Measurements from ENCODE around the gene ARHGEF17.

ARHGEF17 gene

GRCh38 chr11:73324116-73324515 lies 16.0 kb downstream of the ARHGEF17 start:
- Histone ChIP-seq H3K36me3 (ENCODE audit: low read depth) (no peaks in the 10 kb centered on the region), H3K4me1 (ENCODE audit: insufficient read depth, poor library complexity, severe bottlenecking) (peaks cover 17% of the 10 kb centered on the region), H3K9me3 (ENCODE audit: severe bottlenecking) (no peaks in the 10 kb centered on the region), H3K27ac (ENCODE audit: poor library complexity, severe bottlenecking) (no peak overlapping the region), H3K4me3 (ENCODE audit: severe bottlenecking) (no peak overlapping the region), H3K27me3 (ENCODE audit: insufficient read depth, poor library complexity, severe bottlenecking) (no peaks in the 10 kb centered on the region)
- TF ChIP-seq CTCF (IDR thresholded peaks at IDR 0.05; ENCODE audit: poor library complexity, severe bottlenecking): no peak
- ATAC-seq (ENCODE audit: low read depth) (no peak), DNase-seq (ENCODE audit: low spot score) (no peak)

GRCh38 chr11:73324665-73325035 lies 16.6 kb downstream of the ARHGEF17 start:
- Histone ChIP-seq H3K27me3 (ENCODE audit: insufficient read depth, poor library complexity, severe bottlenecking) (no peaks in the 10 kb centered on the region), H3K4me1 (ENCODE audit: insufficient read depth, poor library complexity, severe bottlenecking) (peaks cover 17% of the 10 kb centered on the region), H3K27ac (ENCODE audit: poor library complexity, severe bottlenecking) (no peak overlapping the region), H3K4me3 (ENCODE audit: severe bottlenecking) (no peak overlapping the region), H3K9me3 (ENCODE audit: severe bottlenecking) (no peaks in the 10 kb centered on the region), H3K36me3 (ENCODE audit: low read depth) (peaks cover 1% of the 10 kb centered on the region; the same call in 1 of the 2 replicates)
- ATAC-seq (ENCODE audit: low read depth) (no peak), DNase-seq (ENCODE audit: low spot score) (no peak)
- no peak for TF ChIP-seq CTCF (IDR thresholded peaks at IDR 0.05; ENCODE audit: poor library complexity, severe bottlenecking)

GRCh38 chr11:73325036-73325981 lies 17.2 kb downstream of the ARHGEF17 start:
- H3K4me3 ChIP-seq (ENCODE audit: severe bottlenecking): no peak overlapping the region
- ATAC-seq (ENCODE audit: low read depth) (no peak), DNase-seq (ENCODE audit: low spot score) (no peak)
- peaks cover 3% of the 10 kb centered on the region; the same call in 1 of the 2 replicates for H3K36me3 ChIP-seq (ENCODE audit: low read depth)
- H3K4me1 ChIP-seq (ENCODE audit: insufficient read depth, poor library complexity, severe bottlenecking): peaks cover 17% of the 10 kb centered on the region
- H3K9me3 ChIP-seq (ENCODE audit: severe bottlenecking): no peaks in the 10 kb centered on the region
- H3K27me3 ChIP-seq (ENCODE audit: insufficient read depth, poor library complexity, severe bottlenecking): no peaks in the 10 kb centered on the region
- TF ChIP-seq CTCF (IDR thresholded peaks at IDR 0.05; ENCODE audit: poor library complexity, severe bottlenecking): no peak
- no peak overlapping the region for H3K27ac ChIP-seq (ENCODE audit: poor library complexity, severe bottlenecking)

GRCh38 chr11:73326929-73327811 lies 19.1 kb downstream of the ARHGEF17 start:
- Histone ChIP-seq H3K27ac (ENCODE audit: poor library complexity, severe bottlenecking) (peak overlapping the region; percentile 13), H3K27me3 (ENCODE audit: insufficient read depth, poor library complexity, severe bottlenecking) (no peaks in the 10 kb centered on the region), H3K4me3 (ENCODE audit: severe bottlenecking) (no peak overlapping the region), H3K36me3 (ENCODE audit: low read depth) (peaks cover 3% of the 10 kb centered on the region; the same call in 1 of the 2 replicates), H3K4me1 (ENCODE audit: insufficient read depth, poor library complexity, severe bottlenecking) (peaks cover 14% of the 10 kb centered on the region), H3K9me3 (ENCODE audit: severe bottlenecking) (no peaks in the 10 kb centered on the region)
- DNase-seq (ENCODE audit: low spot score): no peak
- no peak for TF ChIP-seq CTCF (IDR thresholded peaks at IDR 0.05; ENCODE audit: poor library complexity, severe bottlenecking)
- ATAC-seq (ENCODE audit: low read depth): peak; percentile 52
